Panc1 (cell line): Measurements from ENCODE around the gene INSYN2B. TPM values are rescaled to one million over a fixed set of nuclear protein-coding genes. Genes with fewer than 3 reads are reported as not detected.

ENCODE experiments used
- ATAC-seq: fragments of 200-7000 bp; cut with Tn5 transposase; 2 replicates; pipeline ENCODE4 v1.9.1; 2020; ENCODE audit warnings: mild to moderate bottlenecking, moderate library complexity
- BruUV-seq: library from RNA; stranded (reverse); fragments of 400-500 nt; replicated peaks from 2 replicates; lab custom pipeline; 2021; lab: Mats Ljungman, UMichigan
- CTCF ChIA-PET: fragments of 300-600 bp; sonication (Branson Sonifier 250); formaldehyde crosslinking; loops from one replicate; lab custom pipeline; 2022; ENCODE audit warnings: antibody characterized with exemption; lab: Charles Lee
- POLR2A ChIA-PET: fragments of 300-600 bp; sonication (Branson Sonifier 250); formaldehyde crosslinking; loops from one replicate; lab custom pipeline; 2022; ENCODE audit warnings: antibody characterized with exemption; lab: Charles Lee
- DNase-seq: peaks from one replicate; pipeline ENCODE4 v3.0.0-alpha.2; 2010; ENCODE audit warnings: low read depth, low spot score
- H3K27ac ChIP-seq: 2 replicates; pipeline ENCODE4 v1.5.1; 2011; ENCODE audit warnings: mild to moderate bottlenecking, low read length, inconsistent platforms
- H3K27me3 ChIP-seq: fragments of 200-500 bp; sonication (Bioruptor generic); 2 replicates; pipeline ENCODE4 v1.6.0; 2014; ENCODE audit warnings: low read length, inconsistent platforms; ENCODE audit not compliant: control insufficient read depth, insufficient read depth
- H3K36me3 ChIP-seq: fragments of 200-500 bp; sonication (Bioruptor generic); 2 replicates; pipeline ENCODE4 v1.5.1; 2014; ENCODE audit warnings: inconsistent platforms, mild to moderate bottlenecking, low read length, moderate library complexity; ENCODE audit not compliant: control insufficient read depth, insufficient read depth
- H3K4me1 ChIP-seq: 2 replicates; pipeline ENCODE4 v1.5.1; 2011; ENCODE audit warnings: inconsistent platforms, mild to moderate bottlenecking, low read length, moderate library complexity; ENCODE audit not compliant: control insufficient read depth, insufficient read depth
- H3K4me3 ChIP-seq, 2 experiments: 2 replicates each; pipeline ENCODE4 v1.5.1; 2011 to 2012; ENCODE audit warnings: low read depth in 2 of 2, low read length in 2 of 2, mild to moderate bottlenecking in 2 of 2, inconsistent platforms in 1 of 2, moderate library complexity in 1 of 2
- H3K9me3 ChIP-seq: fragments of 200-500 bp; sonication (Bioruptor generic); 2 replicates; pipeline ENCODE4 v1.5.1; 2014; ENCODE audit warnings: low read depth, mild to moderate bottlenecking, inconsistent platforms, low read length, moderate library complexity; ENCODE audit not compliant: control insufficient read depth, insufficient read depth
- CTCF ChIP-seq: fragments of 450-650 bp; IDR thresholded peaks from 2 replicates; pipeline ENCODE4 v1.5.1; 2017; ENCODE audit warnings: mild to moderate bottlenecking
- POLR2AphosphoS5 ChIP-seq: IDR thresholded peaks from 2 replicates; pipeline ENCODE4 v1.6.1; 2012; ENCODE audit warnings: mild to moderate bottlenecking, low read depth, low read length, moderate library complexity
- REST ChIP-seq, 2 experiments: IDR thresholded peaks; 2 replicates each; pipeline ENCODE4 v1.6.1; 2011 to 2012; ENCODE audit warnings: low read depth in 2 of 2, control low read depth in 1 of 2, low read length in 1 of 2, mild to moderate bottlenecking in 1 of 2, moderate library complexity in 1 of 2; ENCODE audit not compliant: insufficient read depth in 1 of 2
- SIN3A ChIP-seq: IDR thresholded peaks from 2 replicates; pipeline ENCODE4 v1.6.1; 2012; ENCODE audit warnings: low read depth, mild to moderate bottlenecking, low read length, moderate library complexity, borderline replicate concordance; ENCODE audit not compliant: insufficient read depth
- TCF7L2 ChIP-seq: IDR thresholded peaks from 2 replicates; pipeline ENCODE4 v1.6.1; 2011; ENCODE audit warnings: mild to moderate bottlenecking, low read depth, low read length, inconsistent platforms
- in situ Hi-C: cut with HindIII; loops from 2 replicates; pipeline ENCODE4 v1.10.0; 2016; ENCODE audit warnings: low sequenced_read_pairs, low pct_unique_long_range_greater_than_20kb
- intact Hi-C: fragments of 100-400 bp; cut with micrococcal nuclease; formaldehyde crosslinking; loops from one replicate; pipeline ENCODE4 v1.10.0; 2022; ENCODE audit not compliant: unreplicated experiment
- total RNA-seq: library from RNA; stranded (reverse); gene quantifications from one replicate; pipeline ENCODE4 v1.2.1, GENCODE V29; 2021; ENCODE audit not compliant: unreplicated experiment

The INSYN2B gene
- total RNA-seq, 1 experiment from 2014 or later, result 0.28 TPM

GRCh38 chr5:169934990-169935389 is 45.3 kb downstream of the INSYN2B start:
- TF ChIP-seq CTCF (no peak), SIN3A (no peak), REST (IDR thresholded peaks at IDR 0.05; ENCODE audit: insufficient read depth in 1 of 2, low read depth in 2 of 2, low read length in 1 of 2) (no peak), TCF7L2 (no peak), POLR2AphosphoS5 (no peak)
- H3K27ac ChIP-seq, result no peak overlapping the region
- no TSS peak for BruUV-seq
- H3K9me3 ChIP-seq, result no peaks in the 10 kb centered on the region
- ChIA-PET CTCF (no interaction called here), POLR2A (no interaction called here)
- H3K27me3 ChIP-seq, result no peaks in the 10 kb centered on the region
- no peak overlapping the region for H3K4me3 ChIP-seq
- intact Hi-C loops (no loop called here), in situ Hi-C loops (no loop called here)
- no peak for ATAC-seq
- DNase-seq, result no peak
- H3K4me1 ChIP-seq, result no peaks in the 10 kb centered on the region
- H3K36me3 ChIP-seq, result no peaks in the 10 kb centered on the region

GRCh38 chr5:169933616-169934015 is 46.7 kb downstream of the INSYN2B start:
- H3K4me1 ChIP-seq, result no peaks in the 10 kb centered on the region
- intact Hi-C loops, result no loop called here
- no peak overlapping the region for H3K4me3 ChIP-seq
- H3K27ac ChIP-seq, result no peak overlapping the region
- H3K27me3 ChIP-seq, result no peaks in the 10 kb centered on the region
- H3K36me3 ChIP-seq, result no peaks in the 10 kb centered on the region
- POLR2A ChIA-PET, result no interaction called here
- BruUV-seq, result no TSS peak
- no peaks in the 10 kb centered on the region for H3K9me3 ChIP-seq
- DNase-seq (no peak), ATAC-seq (no peak)
- in situ Hi-C loops, result no loop called here
- TF ChIP-seq CTCF, result no peak
- TF ChIP-seq SIN3A, result no peak
- TF ChIP-seq REST (IDR thresholded peaks at IDR 0.05; ENCODE audit: insufficient read depth in 1 of 2, low read depth in 2 of 2, low read length in 1 of 2), result no peak
- TF ChIP-seq POLR2AphosphoS5, result no peak
- TF ChIP-seq TCF7L2, result no peak
- CTCF ChIA-PET, result interaction anchor here (0.6 kb wide), 1 partner anchor 138 kb away, joined by 3 read pairs; no protein-coding TSS in a partner anchor
